Thymus (tissue), 11 donors: ENCODE data around the gene CPHXL. TPM values are rescaled to one million over a fixed set of nuclear protein-coding genes. Genes with fewer than 3 reads are reported as not detected.

ENCODE experiments used
- DNase-seq, 9 donors: peaks; one replicate each; pipeline ENCODE4 v3.0.0-alpha.2; 2013; ENCODE audit warnings: low spot score in 9 of 9, low read depth in 6 of 9, missing footprints in 1 of 9
- H3K27ac ChIP-seq, 2 donors: one replicate each; pipeline ENCODE4 v1.5.1; 2013; ENCODE audit warnings: control low read depth in 1 of 2, low read depth in 1 of 2, low read length in 1 of 2, mild to moderate bottlenecking in 1 of 2, moderate library complexity in 1 of 2
- H3K27me3 ChIP-seq, 2 donors: one replicate each; pipeline ENCODE4 v1.5.1; 2013; ENCODE audit warnings: low read length in 1 of 2; ENCODE audit not compliant: control insufficient read depth in 2 of 2, insufficient read depth in 1 of 2
- H3K36me3 ChIP-seq, 2 donors: one replicate each; pipeline ENCODE4 v1.5.1; 2013; ENCODE audit warnings: low read length in 1 of 2, mild to moderate bottlenecking in 1 of 2, moderate library complexity in 1 of 2; ENCODE audit not compliant: control insufficient read depth in 2 of 2, insufficient read depth in 2 of 2
- H3K4me1 ChIP-seq, 2 donors: one replicate each; pipeline ENCODE4 v1.5.1; 2013; ENCODE audit warnings: low read length in 2 of 2; ENCODE audit not compliant: control insufficient read depth in 2 of 2, insufficient read depth in 2 of 2
- H3K4me3 ChIP-seq, 2 donors: one replicate each; pipeline ENCODE4 v1.5.1; 2013; ENCODE audit warnings: low read length in 2 of 2, control low read depth in 1 of 2, mild to moderate bottlenecking in 1 of 2
- H3K9me3 ChIP-seq, 2 donors: one replicate each; pipeline ENCODE4 v1.5.1; 2013; ENCODE audit warnings: low read length in 1 of 2, mild to moderate bottlenecking in 1 of 2; ENCODE audit not compliant: control insufficient read depth in 2 of 2, insufficient read depth in 1 of 2
- WGBS: extraction: QIAGEN DNeasy Blood & Tissue Kit; methylation state at CpG from one replicate; pipeline ENCODE4 v1.1.7; 2013; 5-methylcytosine and 5-hydroxymethylcytosine counted together
- polyA plus RNA-seq: library from polyadenylated mRNA; stranded (reverse); fragments of 200-250 nt; gene quantifications from one replicate; pipeline ENCODE4 v1.2.3, GENCODE V29; 2013
- total RNA-seq: library from RNA; stranded (reverse); fragments of 120-200 nt; gene quantifications from one replicate; pipeline ENCODE4 v1.2.4, GENCODE V29; 2013
- donor health status: healthy.

Gene CPHXL
- total and polyA plus RNA-seq, 2 donors = 0.02 TPM; not detected in 1

- WGBS = 95% methylated on average over 5 of the region's 5 CpGs
- Histone ChIP-seq H3K4me1 (no peaks in the 10 kb centered on the region), H3K27me3 (no peaks in the 10 kb centered on the region), H3K9me3 (no peaks in the 10 kb centered on the region), H3K27ac (no peak overlapping the region), H3K4me3 (no peak overlapping the region), H3K36me3 (no peaks in the 10 kb centered on the region)
- DNase-seq = no peak
Observed at GRCh38 chr16:75754141-75754540, 27.9 kb upstream of the CPHXL start.

GRCh38 chr16:75750528-75750927 lies 24.2 kb upstream of the CPHXL start:
- H3K36me3 ChIP-seq = no peaks in the 10 kb centered on the region
- no peak overlapping the region for H3K4me3 ChIP-seq
- no peak overlapping the region for H3K27ac ChIP-seq
- no peaks in the 10 kb centered on the region for H3K27me3 ChIP-seq
- no peak for DNase-seq
- no peaks in the 10 kb centered on the region for H3K9me3 ChIP-seq
- WGBS = 93% methylated on average over 3 of the region's 3 CpGs
- H3K4me1 ChIP-seq = no peaks in the 10 kb centered on the region

GRCh38 chr16:75746359-75746758 lies 20.1 kb upstream of the CPHXL start:
- H3K9me3 ChIP-seq = no peaks in the 10 kb centered on the region
- H3K27ac ChIP-seq = no peak overlapping the region
- no peak overlapping the region for H3K4me3 ChIP-seq
- H3K4me1 ChIP-seq = no peaks in the 10 kb centered on the region
- WGBS = 97% methylated on average over 3 of the region's 3 CpGs
- no peaks in the 10 kb centered on the region for H3K36me3 ChIP-seq
- no peak for DNase-seq
- H3K27me3 ChIP-seq = no peaks in the 10 kb centered on the region

DNA sequence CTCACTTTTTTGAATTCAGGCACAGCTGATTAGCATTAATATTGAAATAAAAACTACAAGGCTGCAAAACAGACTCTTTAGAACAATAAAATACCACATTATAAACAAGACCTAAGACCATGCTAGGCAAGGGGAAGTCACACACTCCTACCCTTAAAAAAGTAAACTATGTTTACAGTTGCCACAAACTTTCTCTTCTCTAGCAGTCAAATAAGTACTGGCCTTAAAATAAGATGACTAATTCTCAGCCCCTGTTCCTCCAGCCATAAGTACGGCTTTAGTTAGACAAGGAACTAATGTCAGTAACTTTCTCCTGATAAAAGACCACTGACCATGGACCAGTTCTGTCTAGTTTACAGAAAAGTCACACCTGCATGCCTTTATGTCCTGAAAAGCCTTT lies 19.5 kb upstream of the CPHXL start:
- H3K27ac ChIP-seq = no peak overlapping the region
- DNase-seq = no peak
- H3K36me3 ChIP-seq = no peaks in the 10 kb centered on the region
- no peak overlapping the region for H3K4me3 ChIP-seq
- H3K27me3 ChIP-seq = no peaks in the 10 kb centered on the region
- no peaks in the 10 kb centered on the region for H3K4me1 ChIP-seq
- WGBS = 96% methylated on average over 1 of the region's 1 CpG
- no peaks in the 10 kb centered on the region for H3K9me3 ChIP-seq

DNA sequence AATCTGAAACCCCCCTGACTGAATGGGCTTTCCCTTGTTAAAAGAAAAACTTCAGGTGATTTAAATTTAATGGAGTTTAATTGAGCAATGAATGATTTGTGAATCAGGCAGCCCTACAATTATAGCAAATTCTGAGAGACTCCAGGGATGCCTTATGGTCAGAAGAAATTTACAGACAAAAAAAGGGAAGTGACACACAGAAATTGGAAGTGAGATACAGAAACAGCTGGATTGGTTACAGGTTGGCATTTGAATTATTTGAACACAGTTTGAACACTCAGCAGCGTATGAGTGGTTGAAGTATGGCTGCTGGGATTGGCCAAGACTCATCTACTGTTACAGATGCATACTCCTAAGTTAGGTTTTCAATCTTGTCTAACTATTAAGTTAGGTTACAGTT lies 19.0 kb upstream of the CPHXL start:
- Histone ChIP-seq H3K27me3 (no peaks in the 10 kb centered on the region), H3K4me3 (no peak overlapping the region), H3K36me3 (no peaks in the 10 kb centered on the region), H3K27ac (no peak overlapping the region), H3K4me1 (no peaks in the 10 kb centered on the region), H3K9me3 (no peaks in the 10 kb centered on the region)
- DNase-seq = no peak
- 45% methylated on average over 1 of the region's 1 CpG for WGBS

- DNase-seq = no peak
- 69% methylated on average over 1 of the region's 1 CpG for WGBS
Observed at GRCh38 chr16:75742424-75743047, 16.2 kb upstream of the CPHXL start.

GRCh38 chr16:75733305-75734211 lies 7.3 kb upstream of the CPHXL start:
- H3K4me1 ChIP-seq = no peaks in the 10 kb centered on the region
- H3K27me3 ChIP-seq = no peaks in the 10 kb centered on the region
- no peak overlapping the region for H3K27ac ChIP-seq
- DNase-seq = no peak
- no peaks in the 10 kb centered on the region for H3K9me3 ChIP-seq
- H3K4me3 ChIP-seq = no peak overlapping the region
- H3K36me3 ChIP-seq = no peaks in the 10 kb centered on the region
- 80% methylated on average over 6 of the region's 6 CpGs for WGBS

More at GRCh38 chr16:75742424-75743047, 16.2 kb upstream of the CPHXL start:
- Histone ChIP-seq H3K4me1 (no peaks in the 10 kb centered on the region), H3K27ac (no peak overlapping the region), H3K27me3 (no peaks in the 10 kb centered on the region), H3K9me3 (no peaks in the 10 kb centered on the region), H3K4me3 (no peak overlapping the region), H3K36me3 (no peaks in the 10 kb centered on the region)

GRCh38 chr16:75732871-75733270 lies 6.6 kb upstream of the CPHXL start:
- 57% methylated on average over 2 of the region's 2 CpGs for WGBS
- Histone ChIP-seq H3K27ac (no peak overlapping the region), H3K9me3 (no peaks in the 10 kb centered on the region), H3K27me3 (no peaks in the 10 kb centered on the region), H3K4me3 (no peak overlapping the region), H3K36me3 (no peaks in the 10 kb centered on the region), H3K4me1 (no peaks in the 10 kb centered on the region)
- DNase-seq = no peak

- H3K9me3 ChIP-seq = no peaks in the 10 kb centered on the region
- DNase-seq = no peak
- no peaks in the 10 kb centered on the region for H3K36me3 ChIP-seq
- H3K27ac ChIP-seq = no peak overlapping the region
- 80% methylated on average over 3 of the region's 3 CpGs for WGBS
- no peaks in the 10 kb centered on the region for H3K4me1 ChIP-seq
- no peak overlapping the region for H3K4me3 ChIP-seq
- no peaks in the 10 kb centered on the region for H3K27me3 ChIP-seq
Observed at GRCh38 chr16:75727221-75727620, 931 bp upstream of the CPHXL start.
